RWPE2 (cell line): ENCODE measurements around the gene TGFB3.
"Not testable (repeated sequence)": the region's sequence is repeated elsewhere in the genome, so short reads cannot be mapped to it uniquely, and the experiment has no call there.

Experiments
- ATAC-seq: fragments of 200-7000 bp; cut with Tn5 transposase; 3 replicates; pipeline ENCODE4 v1.9.1; 2021; ENCODE audit warnings: low read depth
- DNase-seq: peaks from one replicate; pipeline ENCODE4 v3.0.0-alpha.2; 2020; ENCODE audit warnings: low spot score
- H3K27ac ChIP-seq: fragments of 450-650 bp; 2 replicates; pipeline ENCODE4 v1.5.1; 2017; ENCODE audit warnings: mild to moderate bottlenecking; ENCODE audit not compliant: poor library complexity, severe bottlenecking
- H3K27me3 ChIP-seq: fragments of 250-450 bp; sonication (Bioruptor Pico); 2 replicates; pipeline ENCODE4 v1.5.1; 2021; ENCODE audit warnings: mild to moderate bottlenecking, moderate library complexity; ENCODE audit not compliant: insufficient read depth, poor library complexity, severe bottlenecking
- H3K36me3 ChIP-seq: fragments of 250-450 bp; sonication (Bioruptor Pico); 2 replicates; pipeline ENCODE4 v1.5.1; 2020; ENCODE audit warnings: low read depth, mild to moderate bottlenecking, moderate library complexity
- H3K4me1 ChIP-seq: fragments of 250-450 bp; sonication (Bioruptor Pico); 2 replicates; pipeline ENCODE4 v1.5.1; 2021; ENCODE audit warnings: mild to moderate bottlenecking, moderate library complexity; ENCODE audit not compliant: insufficient read depth, poor library complexity, severe bottlenecking
- H3K4me3 ChIP-seq: fragments of 250-450 bp; sonication (Bioruptor Pico); 2 replicates; pipeline ENCODE4 v1.5.1; 2021; ENCODE audit warnings: mild to moderate bottlenecking, moderate library complexity; ENCODE audit not compliant: severe bottlenecking
- H3K9me3 ChIP-seq: fragments of 250-450 bp; sonication (Bioruptor Pico); 2 replicates; pipeline ENCODE4 v1.5.1; 2021; ENCODE audit warnings: mild to moderate bottlenecking, moderate library complexity; ENCODE audit not compliant: severe bottlenecking
- TF ChIP-seq, protein P1 (sequence below): fragments of 450-650 bp; IDR thresholded peaks from one replicate; pipeline ENCODE4 v1.5.1; 2017; ENCODE audit warnings: mild to moderate bottlenecking, moderate library complexity; ENCODE audit not compliant: poor library complexity, severe bottlenecking

TGFB3 gene

DNA sequence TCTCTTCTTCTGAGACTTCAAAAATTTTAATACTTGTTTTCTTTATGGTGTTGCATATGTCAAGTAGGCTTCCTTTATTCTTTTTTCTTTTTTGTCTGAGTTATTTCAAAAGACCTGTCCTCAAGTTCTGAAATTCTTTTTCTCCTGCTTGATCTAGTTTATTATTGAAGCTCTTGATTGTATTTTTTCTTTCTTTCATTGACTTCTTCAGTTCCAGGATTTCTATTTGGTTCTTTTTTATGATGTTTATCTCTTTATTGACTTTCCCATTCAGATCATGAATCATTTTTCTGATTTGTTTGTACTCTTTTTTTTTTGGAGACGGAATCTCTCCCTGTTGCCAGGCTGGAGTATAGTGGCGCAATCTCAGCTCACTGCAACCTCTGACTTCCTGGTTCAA lies 37.9 kb upstream of the TGFB3 start:
- H3K4me3 ChIP-seq = no peak overlapping the region
- TF ChIP-seq, protein P1, sequence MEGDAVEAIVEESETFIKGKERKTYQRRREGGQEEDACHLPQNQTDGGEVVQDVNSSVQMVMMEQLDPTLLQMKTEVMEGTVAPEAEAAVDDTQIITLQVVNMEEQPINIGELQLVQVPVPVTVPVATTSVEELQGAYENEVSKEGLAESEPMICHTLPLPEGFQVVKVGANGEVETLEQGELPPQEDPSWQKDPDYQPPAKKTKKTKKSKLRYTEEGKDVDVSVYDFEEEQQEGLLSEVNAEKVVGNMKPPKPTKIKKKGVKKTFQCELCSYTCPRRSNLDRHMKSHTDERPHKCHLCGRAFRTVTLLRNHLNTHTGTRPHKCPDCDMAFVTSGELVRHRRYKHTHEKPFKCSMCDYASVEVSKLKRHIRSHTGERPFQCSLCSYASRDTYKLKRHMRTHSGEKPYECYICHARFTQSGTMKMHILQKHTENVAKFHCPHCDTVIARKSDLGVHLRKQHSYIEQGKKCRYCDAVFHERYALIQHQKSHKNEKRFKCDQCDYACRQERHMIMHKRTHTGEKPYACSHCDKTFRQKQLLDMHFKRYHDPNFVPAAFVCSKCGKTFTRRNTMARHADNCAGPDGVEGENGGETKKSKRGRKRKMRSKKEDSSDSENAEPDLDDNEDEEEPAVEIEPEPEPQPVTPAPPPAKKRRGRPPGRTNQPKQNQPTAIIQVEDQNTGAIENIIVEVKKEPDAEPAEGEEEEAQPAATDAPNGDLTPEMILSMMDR = no peak
- ATAC-seq (no peak), DNase-seq (no peak)
- no peaks in the 10 kb centered on the region for H3K27me3 ChIP-seq
- peaks cover 7% of the 10 kb centered on the region for H3K4me1 ChIP-seq
- H3K9me3 ChIP-seq = peaks cover 7% of the 10 kb centered on the region
- peaks cover 66% of the 10 kb centered on the region for H3K36me3 ChIP-seq
- H3K27ac ChIP-seq = no peak overlapping the region

DNA sequence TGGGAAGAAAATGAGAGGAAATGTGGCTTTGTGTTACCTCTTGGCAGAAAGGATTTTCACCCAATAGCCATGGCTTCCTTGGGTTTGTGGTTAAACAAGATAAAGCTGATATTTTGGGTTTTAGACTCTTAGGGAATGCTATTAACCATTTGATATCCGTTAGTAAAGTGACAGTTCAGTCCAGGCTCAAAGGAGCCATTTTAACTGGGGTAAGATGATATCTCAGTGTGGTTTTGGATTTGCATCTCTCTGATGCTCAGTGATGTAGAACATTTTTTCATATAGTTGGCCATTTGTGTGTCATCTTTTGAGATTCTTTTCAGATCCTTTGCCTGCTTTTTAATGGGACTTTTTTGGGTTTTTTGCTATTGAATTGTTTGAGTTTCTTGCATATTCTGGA lies 33.9 kb upstream of the TGFB3 start:
- H3K36me3 ChIP-seq = peaks cover 73% of the 10 kb centered on the region
- no peaks in the 10 kb centered on the region for H3K27me3 ChIP-seq
- ATAC-seq (no peak), DNase-seq (no peak)
- no peak overlapping the region for H3K27ac ChIP-seq
- H3K9me3 ChIP-seq = peaks cover 7% of the 10 kb centered on the region
- H3K4me3 ChIP-seq = no peak overlapping the region
- TF ChIP-seq, protein P1 = no peak
- H3K4me1 ChIP-seq = no peaks in the 10 kb centered on the region

DNA sequence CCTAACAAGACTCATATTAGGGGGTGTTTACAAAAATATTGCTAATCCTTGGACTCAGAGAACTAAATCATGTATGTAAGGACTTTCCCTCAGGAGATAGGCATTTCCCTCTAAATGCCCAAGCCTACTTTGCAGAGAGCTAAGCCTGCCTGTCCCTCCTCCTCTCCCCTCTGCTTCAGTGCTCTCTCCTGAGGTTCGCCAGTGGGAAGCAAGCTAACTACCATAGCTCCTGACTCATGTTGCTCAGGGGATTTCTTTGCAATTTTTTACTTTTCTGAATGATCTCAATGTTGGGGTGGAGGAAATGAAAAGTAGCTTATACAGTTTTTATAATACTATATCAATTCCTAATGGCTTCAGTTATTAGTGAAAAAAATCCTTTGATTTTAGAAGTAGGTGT lies 33.4 kb upstream of the TGFB3 start:
- Histone ChIP-seq H3K9me3 (peaks cover 6% of the 10 kb centered on the region), H3K27me3 (no peaks in the 10 kb centered on the region), H3K4me1 (no peaks in the 10 kb centered on the region), H3K27ac (no peak overlapping the region), H3K4me3 (no peak overlapping the region), H3K36me3 (peaks cover 74% of the 10 kb centered on the region)
- TF ChIP-seq, protein P1 = no peak
- ATAC-seq (no peak), DNase-seq (no peak)

DNA sequence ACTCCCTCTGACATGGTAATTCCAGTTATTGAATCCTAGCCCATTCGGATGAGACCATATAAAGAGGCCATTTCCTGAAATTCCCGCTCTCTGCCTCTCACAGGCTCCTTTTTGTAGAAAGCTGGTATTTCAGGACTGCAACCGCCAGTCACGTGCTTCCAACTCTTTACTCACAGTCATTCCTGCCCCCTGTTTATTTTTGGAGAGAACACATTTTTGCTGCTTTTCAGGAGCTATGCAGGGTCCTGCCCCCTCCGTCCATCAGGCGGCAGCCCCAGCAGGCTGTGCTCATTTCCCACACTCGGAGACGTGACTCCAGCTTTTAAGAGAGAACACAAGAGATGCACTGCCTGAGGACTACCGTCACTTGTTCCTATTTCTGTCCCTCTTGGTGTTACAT lies 30.6 kb upstream of the TGFB3 start:
- no peak for ATAC-seq
- no peak overlapping the region for H3K27ac ChIP-seq
- TF ChIP-seq, protein P1 = no peak
- H3K36me3 ChIP-seq = peaks cover 76% of the 10 kb centered on the region
- H3K9me3 ChIP-seq = no peaks in the 10 kb centered on the region
- H3K4me3 ChIP-seq = no peak overlapping the region
- no peaks in the 10 kb centered on the region for H3K27me3 ChIP-seq
- DNase-seq = no peak
- H3K4me1 ChIP-seq = no peaks in the 10 kb centered on the region

DNA sequence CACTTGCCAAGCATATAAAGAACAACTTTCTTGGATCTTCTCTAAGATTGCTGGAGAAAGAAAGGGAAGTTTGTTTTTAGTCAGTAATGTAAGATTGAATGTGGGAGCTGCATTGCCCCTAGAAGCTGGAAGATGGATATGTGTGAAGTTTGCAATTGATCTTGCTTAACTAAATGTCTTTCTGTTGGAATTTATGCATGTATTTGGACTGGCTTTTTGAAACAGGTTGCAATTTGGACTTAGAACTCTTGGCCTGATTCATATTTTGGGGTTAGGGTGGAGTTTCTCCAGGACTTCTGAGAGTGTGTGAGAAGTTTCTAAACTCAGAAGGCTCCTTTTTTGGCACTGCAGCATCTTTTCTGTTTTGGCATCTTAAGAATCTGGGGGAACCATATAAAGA lies 30.1 kb upstream of the TGFB3 start:
- Histone ChIP-seq H3K36me3 (peaks cover 77% of the 10 kb centered on the region), H3K27ac (no peak overlapping the region), H3K9me3 (no peaks in the 10 kb centered on the region), H3K27me3 (no peaks in the 10 kb centered on the region), H3K4me1 (no peaks in the 10 kb centered on the region), H3K4me3 (no peak overlapping the region)
- TF ChIP-seq, protein P1 = no peak
- ATAC-seq = no peak
- no peak for DNase-seq

DNA sequence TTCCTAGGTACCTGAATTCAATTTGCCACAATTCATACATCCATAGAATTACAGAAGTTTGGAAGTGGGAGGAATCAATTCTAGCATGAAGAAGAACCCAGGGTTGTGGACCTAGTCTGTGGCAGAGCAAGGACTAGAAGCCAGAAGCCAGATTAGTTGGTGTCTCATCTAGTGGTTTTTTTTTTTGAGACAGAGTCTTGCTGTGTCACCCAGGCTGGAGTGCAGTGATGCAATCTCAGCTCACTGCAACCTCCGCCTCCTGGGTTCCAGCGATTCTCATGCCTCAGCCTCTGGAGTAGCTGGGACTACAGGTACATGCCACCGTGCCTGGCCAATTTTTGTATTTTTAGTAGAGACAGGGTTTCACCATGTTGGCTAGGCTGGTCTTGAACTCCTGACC lies 27.8 kb upstream of the TGFB3 start:
- H3K4me3 ChIP-seq, DNase-seq, H3K27me3 ChIP-seq, H3K27ac ChIP-seq, H3K4me1 ChIP-seq, H3K9me3 ChIP-seq, ATAC-seq: not testable (repeated sequence)
- H3K36me3 ChIP-seq = peaks cover 82% of the 10 kb centered on the region
